Measurements from ENCODE around the gene RAB4B. TPM values are rescaled to one million over a fixed set of nuclear protein-coding genes. Genes with fewer than 3 reads are reported as not detected.

The RAB4B gene
- total and polyA plus RNA-seq, 2 of the 13 experiments (the other 11 are each of a cell fraction or from before 2014, with no cell fraction given), result 3.3 to 5.4 TPM

DNA sequence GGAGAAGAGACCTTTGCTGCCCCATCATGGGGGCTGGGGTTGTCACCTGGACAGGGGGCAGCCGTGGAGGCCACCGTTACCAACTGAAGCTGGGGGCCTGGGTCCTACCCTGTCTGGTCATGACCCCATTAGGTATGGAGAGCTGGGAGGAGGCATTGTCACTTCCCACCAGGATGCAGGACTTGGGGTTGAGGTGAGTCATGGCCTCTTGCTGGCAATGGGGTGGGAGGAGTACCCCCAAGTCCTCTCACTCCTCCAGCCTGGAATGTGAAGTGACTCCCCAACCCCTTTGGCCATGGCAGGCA is 29.9 kb downstream of the RAB4B start:
- H3K79me2 ChIP-seq (ENCODE audit: insufficient read depth, low read length), result peaks cover 9% of the 10 kb centered on the region
- BruUV-seq (replicated peaks), result no TSS peak
- in situ Hi-C loops (cut with HindIII; ENCODE audit: extremely low pct_ligation_motif_present, low pct_unique_long_range_greater_than_20kb) (loop anchor here (5.0 kb wide), 2 partner anchors 56 to 146 kb away; partner anchors contain the start of genes ACTMAP and SNRPA), intact Hi-C loops (cut with micrococcal nuclease; ENCODE audit: unreplicated experiment) (loop anchor here (5.0 kb wide), 2 partner anchors 91 to 146 kb away; partner anchors contain the start of genes COQ8B and ITPKC)
- no peak overlapping the region for H3K4me2 ChIP-seq (ENCODE audit: low read depth, low read length)
- FAIRE-seq (no peak), ATAC-seq (no peak), DNase-seq (ENCODE audit: low spot score) (no peak)
- H2AFZ ChIP-seq (ENCODE audit: low read length), result no peak overlapping the region
- H3K36me3 ChIP-seq (replicated peaks in 1 of 2; ENCODE audit: control insufficient read depth in 1 of 2, insufficient read depth in 2 of 2, low read length in 2 of 2), result peaks cover 12 to 29% of the 10 kb centered on the region in 2 experiments; a peak in 4 of 5 replicates
- CTCF ChIA-PET (ENCODE audit: low intra/inter-chr PET ratio, low total read pairs), result interaction anchor here (0.7 to 1.1 kb wide), 2 partner anchors 63 to 145 kb away, joined by 3 to 4 read pairs; no protein-coding TSS in a partner anchor
- no peak overlapping the region for H3K4me3 ChIP-seq (replicated peaks in 1 of 3; ENCODE audit: insufficient read depth in 1 of 3, low read depth in 2 of 3, low read length in 3 of 3)
- H3K4me1 ChIP-seq (ENCODE audit: insufficient read depth, low read length), result peaks cover 21% of the 10 kb centered on the region
- H3K27me3 ChIP-seq (ENCODE audit: control insufficient read depth in 1 of 2, insufficient read depth in 2 of 2, low read length in 2 of 2), result no peaks in the 10 kb centered on the region; a peak in 1 of 5 replicates
- H4K20me1 ChIP-seq (ENCODE audit: insufficient read depth, low read length), result peaks cover 11% of the 10 kb centered on the region; the same call in 1 of the 2 replicates
- no peak overlapping the region for H3K27ac ChIP-seq (ENCODE audit: extremely low read length, insufficient read depth, low read length)
- H3K9ac ChIP-seq (ENCODE audit: insufficient read depth, low read depth, low read length), result no peak overlapping the region
- TF ChIP-seq ZNF207 (IDR thresholded peaks at IDR 0.05; ENCODE audit: borderline replicate concordance) (no peak), NFRKB (IDR thresholded peaks at IDR 0.05) (no peak), HNRNPK (IDR thresholded peaks at IDR 0.05; ENCODE audit: low read depth, low read length, poor library complexity, severe bottlenecking) (no peak), ADNP (CRISPR knock-in tag; IDR thresholded peaks at IDR 0.05) (no peak), DDIT3 (CRISPR knock-in tag; IDR thresholded peaks at IDR 0.05) (no peak), FOXK1 (CRISPR knock-in tag; IDR thresholded peaks at IDR 0.05; ENCODE audit: borderline replicate concordance, low read depth) (no peak), ZNF331 (CRISPR knock-in tag; IDR thresholded peaks at IDR 0.05) (no peak), GTF3A (CRISPR knock-in tag; conservative IDR thresholded peaks at IDR 0.05) (no peak), ARNT2 (CRISPR knock-in tag; IDR thresholded peaks at IDR 0.05; ENCODE audit: low read depth) (no peak), CCAR2 (optimal IDR thresholded peaks at IDR 0.05; ENCODE audit: low read depth, low read length) (no peak), ZNF18 (CRISPR knock-in tag; IDR thresholded peaks at IDR 0.05; ENCODE audit: insufficient replicate concordance) (no peak), NCOA2 (CRISPR knock-in tag; IDR thresholded peaks at IDR 0.05) (no peak)
- WGBS (ENCODE audit: low lambda C conversion rate), result no CpG with 5 or more reads among the region's 2 CpGs
- H3K9me3 ChIP-seq (ENCODE audit: low read length), result no peaks in the 10 kb centered on the region
- POLR2A ChIA-PET, result interaction anchor here (0.6 to 3.1 kb wide), 3 partner anchors 10 to 607 kb away, joined by 3 to 21 read pairs (median 10); partner anchors contain the start of genes EGLN2 and RAB4B
